A549 treated with AZD2906 at 1 μM for 4 hours (cell line): ENCODE measurements around the gene VIPR1. TPM values are rescaled to one million over a fixed set of nuclear protein-coding genes. Genes with fewer than 3 reads are reported as not detected.

Source experiments
- total RNA-seq: library from RNA; stranded (reverse); fragments of 200-300 nt; extraction: Qiagen RNA extraction; gene quantifications from 5 replicates; pipeline ENCODE4 v1.2.3, GENCODE V29; 2022

Gene VIPR1, protein sequence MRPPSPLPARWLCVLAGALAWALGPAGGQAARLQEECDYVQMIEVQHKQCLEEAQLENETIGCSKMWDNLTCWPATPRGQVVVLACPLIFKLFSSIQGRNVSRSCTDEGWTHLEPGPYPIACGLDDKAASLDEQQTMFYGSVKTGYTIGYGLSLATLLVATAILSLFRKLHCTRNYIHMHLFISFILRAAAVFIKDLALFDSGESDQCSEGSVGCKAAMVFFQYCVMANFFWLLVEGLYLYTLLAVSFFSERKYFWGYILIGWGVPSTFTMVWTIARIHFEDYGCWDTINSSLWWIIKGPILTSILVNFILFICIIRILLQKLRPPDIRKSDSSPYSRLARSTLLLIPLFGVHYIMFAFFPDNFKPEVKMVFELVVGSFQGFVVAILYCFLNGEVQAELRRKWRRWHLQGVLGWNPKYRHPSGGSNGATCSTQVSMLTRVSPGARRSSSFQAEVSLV
- 2.0 to 2.5 TPM (median 2.1 TPM) in 5 replicates for total RNA-seq

DNA sequence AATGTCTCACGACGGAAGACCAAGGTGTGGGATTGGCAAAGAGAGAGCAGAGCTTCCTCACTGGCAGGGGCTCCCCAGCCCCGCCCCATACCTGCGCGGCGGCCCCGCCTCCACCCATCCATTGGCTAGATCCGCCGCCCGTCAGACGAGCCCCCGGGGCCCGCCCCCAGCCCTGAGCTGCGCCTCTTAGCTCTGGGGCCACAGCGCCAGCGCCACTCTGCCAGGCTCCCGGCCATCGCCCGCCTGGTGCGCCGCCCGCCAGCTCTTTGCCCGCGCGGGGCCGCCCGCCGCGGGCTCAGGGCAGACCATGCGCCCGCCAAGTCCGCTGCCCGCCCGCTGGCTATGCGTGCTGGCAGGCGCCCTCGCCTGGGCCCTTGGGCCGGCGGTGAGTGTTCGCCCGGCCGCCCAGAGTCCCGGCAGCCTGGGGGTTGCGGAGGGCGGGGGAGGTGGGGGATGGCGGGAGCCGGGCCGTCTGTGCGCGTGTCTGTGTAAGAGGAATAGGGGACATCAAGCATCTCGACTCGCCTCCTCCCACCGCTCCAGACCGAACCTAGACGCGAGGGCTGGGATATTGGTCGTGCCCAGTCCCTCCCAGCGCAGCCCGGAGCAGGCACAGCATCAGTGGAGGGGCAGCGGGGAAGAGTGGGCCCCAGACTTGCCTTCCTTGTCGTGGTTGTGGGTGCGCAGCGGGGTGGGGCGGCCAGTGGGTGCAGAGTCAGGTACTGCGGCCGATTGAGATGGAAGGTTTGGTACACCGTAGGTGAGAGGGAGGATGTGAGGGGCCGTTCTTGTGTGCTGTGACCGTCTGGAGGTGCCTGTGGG, at the start of gene VIPR1:
Gene VIPR1 (plus strand): TSS at position 215 of the 822 bp plus-strand sequence. CDS start 93 bp downstream, at position 308.

DNA sequence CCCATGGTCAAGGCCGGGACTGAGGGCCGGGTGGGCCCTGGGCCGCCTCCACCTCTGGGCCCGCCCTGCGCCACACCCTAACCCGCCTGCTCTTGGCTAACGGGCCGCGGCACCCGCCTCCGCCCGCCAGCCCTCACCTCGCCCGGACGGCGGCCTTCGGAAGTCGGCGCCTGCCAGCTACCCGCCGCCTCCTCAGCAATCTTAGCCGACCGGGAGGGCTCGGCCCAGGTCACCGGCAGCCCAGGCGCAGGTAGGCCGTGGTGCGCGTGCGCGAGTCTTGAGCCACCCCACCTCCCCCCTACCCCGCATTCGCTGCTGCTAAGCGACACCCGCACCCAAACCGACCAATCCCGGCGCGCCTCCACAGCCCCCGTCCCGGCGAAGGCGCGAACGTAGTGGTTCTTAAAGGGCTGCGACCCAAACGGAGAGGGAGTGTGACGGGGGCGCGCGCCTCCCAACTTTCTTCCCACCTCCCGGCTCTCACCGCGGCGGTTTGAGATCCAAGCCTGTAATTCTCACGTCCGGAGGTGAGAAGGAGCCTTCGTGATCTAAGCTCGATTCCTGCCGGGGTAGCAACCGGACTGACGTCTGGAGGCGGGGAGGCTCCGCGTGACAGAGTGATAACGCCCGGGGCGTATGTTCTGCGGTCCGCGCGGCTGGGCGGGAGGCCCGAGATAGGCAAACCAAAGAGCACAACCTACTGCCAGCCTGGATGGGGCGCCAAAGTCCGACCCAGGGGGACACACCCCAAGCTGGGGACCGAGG, 79.4 kb downstream of the VIPR1 start, which contains the start of gene SEC22C:
Gene SEC22C (minus strand): TSS at position 259 of the 765 bp plus-strand sequence. CDS start 12,921 bp downstream, outside the sequence.

Other genes starting within 250 kb of the VIPR1 start
- 1.7 to 2.9 TPM (median 1.9 TPM) in 5 replicates for gene CCK, start 236.5 kb upstream of the VIPR1 start, total RNA-seq
- not detected in 5 replicates for gene LYZL4, start 92.0 kb upstream of the VIPR1 start, total RNA-seq
- 30.9 to 35.6 TPM (median 34.8 TPM) in 5 replicates for gene SEC22C, start 79.3 kb downstream of the VIPR1 start, total RNA-seq
- gene SS18L2, start 88.2 kb downstream of the VIPR1 start, total RNA-seq: 17.6 to 18.8 TPM (median 17.8 TPM) in 5 replicates
- 8.8 to 12.7 TPM (median 9.7 TPM) in 5 replicates for gene NKTR, start 98.0 kb downstream of the VIPR1 start, total RNA-seq
- gene ZBTB47, start 151.1 kb downstream of the VIPR1 start, total RNA-seq: 5.3 to 6.5 TPM (median 5.8 TPM) in 5 replicates
- gene KLHL40, start 182.9 kb downstream of the VIPR1 start, total RNA-seq: not detected in 5 replicates
- gene HHATL, start 200.2 kb downstream of the VIPR1 start, total RNA-seq: not detected in 5 replicates